ENCODE data around the gene WWTR1.

Gene WWTR1

GRCh38 chr3:149620291-149621020, 37.4 kb downstream of the WWTR1 start:
- DNase-seq, result no peak

GRCh38 chr3:149619136-149619535, 38.7 kb downstream of the WWTR1 start:
- DNase-seq, result no peak

GRCh38 chr3:149618151-149619123, 39.4 kb downstream of the WWTR1 start:
- no peak for DNase-seq

GRCh38 chr3:149615731-149616221, 42.0 kb downstream of the WWTR1 start:
- no peak for DNase-seq

GRCh38 chr3:149613988-149614387, 43.8 kb downstream of the WWTR1 start:
- DNase-seq, result no peak

- no peak for DNase-seq
Observed at GRCh38 chr3:149612456-149612855, 45.4 kb downstream of the WWTR1 start.

GRCh38 chr3:149611149-149611548, 46.7 kb downstream of the WWTR1 start:
- no peak for DNase-seq

GRCh38 chr3:149610351-149611105, 47.3 kb downstream of the WWTR1 start:
- no peak for DNase-seq

GRCh38 chr3:149609595-149609994, 48.2 kb downstream of the WWTR1 start:
- DNase-seq, result no peak

GRCh38 chr3:149608987-149609386, 48.8 kb downstream of the WWTR1 start:
- DNase-seq, result no peak

- no peak for DNase-seq
Observed at GRCh38 chr3:149605902-149606301, 51.9 kb downstream of the WWTR1 start.

GRCh38 chr3:149604125-149604875, 53.5 kb downstream of the WWTR1 start:
- DNase-seq, result no peak

GRCh38 chr3:149603126-149604074, 54.4 kb downstream of the WWTR1 start:
- no peak for DNase-seq

GRCh38 chr3:149600634-149601033, 57.2 kb downstream of the WWTR1 start:
- DNase-seq, result no peak

- DNase-seq, result no peak
Observed at GRCh38 chr3:149599236-149599635, 58.6 kb downstream of the WWTR1 start.

- no peak for DNase-seq
Observed at GRCh38 chr3:149596134-149596770, 61.6 kb downstream of the WWTR1 start.

- DNase-seq, result no peak
Observed at GRCh38 chr3:149593418-149594160, 64.2 kb downstream of the WWTR1 start.

- DNase-seq, result no peak
Observed at GRCh38 chr3:149592758-149593240, 65.0 kb downstream of the WWTR1 start.

GRCh38 chr3:149590691-149591441, 67.0 kb downstream of the WWTR1 start:
- DNase-seq, result no peak

Data from NCI-H1092 (cell line).